NCI-H2196 (cell line): Measurements from ENCODE around the gene AP3B1.

Experiments
- DNase-seq: peaks from one replicate; lab custom pipeline; 2025; ENCODE audit not compliant: unreplicated experiment; lab: John Stamatoyannopoulos, UW

The AP3B1 gene

DNA sequence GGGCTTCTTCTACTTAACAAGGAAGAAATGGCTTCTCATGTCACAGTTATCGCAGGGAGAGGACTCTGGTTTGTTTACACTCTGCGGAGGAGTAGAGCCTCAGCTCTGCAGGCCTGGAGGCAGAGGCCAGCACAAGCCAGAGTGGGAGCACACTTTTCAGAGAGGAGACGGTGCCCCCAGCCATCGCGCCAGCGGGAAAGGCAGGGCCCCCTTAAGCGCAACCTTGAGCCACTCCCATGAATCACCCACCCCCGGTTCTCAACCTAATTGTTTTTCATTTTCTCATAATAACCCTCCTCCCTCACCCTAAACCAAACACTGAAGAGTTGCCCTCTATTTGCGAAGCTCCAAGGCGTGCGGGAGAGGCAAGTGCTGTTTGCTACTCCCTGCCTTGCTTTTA, 309.9 kb downstream of the AP3B1 start:
- DNase-seq = no peak

DNA sequence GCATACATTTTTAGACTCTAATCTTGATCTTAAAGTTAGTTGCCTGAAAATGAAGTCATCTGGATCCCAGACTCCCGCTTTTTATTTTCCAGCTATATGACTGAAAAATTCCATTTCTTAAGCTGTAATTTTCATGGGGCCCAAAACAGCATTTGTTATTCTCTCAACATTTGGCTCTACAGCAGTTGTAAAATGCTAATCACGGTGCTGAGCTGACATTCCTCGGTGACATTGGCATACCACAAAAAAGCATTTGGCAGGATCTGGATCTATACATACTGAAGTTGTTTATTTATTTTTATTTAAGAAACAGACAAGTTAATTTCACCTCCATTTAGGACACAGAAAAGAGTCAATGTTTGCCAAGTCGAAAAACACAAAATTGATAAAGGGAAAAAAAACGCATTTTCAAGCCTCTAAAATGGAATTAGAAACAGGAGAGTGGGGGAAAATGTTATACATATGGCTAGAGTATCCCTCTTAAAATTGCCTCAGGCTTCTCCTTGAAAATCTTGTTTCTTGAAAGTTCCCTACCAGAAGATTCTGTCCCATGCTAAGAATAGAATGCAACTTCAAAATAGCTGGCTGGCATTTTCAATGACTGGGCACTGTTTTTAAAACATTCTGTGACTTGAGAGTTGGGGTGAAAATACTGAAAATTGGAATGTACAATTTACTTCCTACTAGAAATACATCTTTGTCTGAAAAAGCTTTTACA, 310.9 kb downstream of the AP3B1 start:
- DNase-seq = no peak

DNA sequence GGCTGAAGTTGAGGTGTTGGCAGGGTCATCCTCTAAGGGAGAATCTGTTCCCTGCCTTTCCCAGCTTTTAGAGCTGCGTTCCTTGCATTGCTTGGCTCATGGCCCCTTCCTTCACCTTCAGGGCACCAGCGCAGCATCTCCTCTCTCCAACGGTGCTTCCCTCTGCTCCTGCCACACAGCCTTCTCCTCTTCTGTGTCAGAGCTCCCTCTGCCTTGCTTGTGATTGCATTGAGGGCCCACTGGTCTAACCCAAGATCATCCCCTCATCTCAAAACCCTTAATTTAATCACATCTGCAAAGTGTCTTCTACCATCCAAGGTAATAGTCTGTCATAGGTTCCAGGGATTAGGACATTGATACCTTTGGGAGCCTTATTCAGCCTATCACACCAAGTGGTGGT, 312.7 kb downstream of the AP3B1 start:
- no peak for DNase-seq

DNA sequence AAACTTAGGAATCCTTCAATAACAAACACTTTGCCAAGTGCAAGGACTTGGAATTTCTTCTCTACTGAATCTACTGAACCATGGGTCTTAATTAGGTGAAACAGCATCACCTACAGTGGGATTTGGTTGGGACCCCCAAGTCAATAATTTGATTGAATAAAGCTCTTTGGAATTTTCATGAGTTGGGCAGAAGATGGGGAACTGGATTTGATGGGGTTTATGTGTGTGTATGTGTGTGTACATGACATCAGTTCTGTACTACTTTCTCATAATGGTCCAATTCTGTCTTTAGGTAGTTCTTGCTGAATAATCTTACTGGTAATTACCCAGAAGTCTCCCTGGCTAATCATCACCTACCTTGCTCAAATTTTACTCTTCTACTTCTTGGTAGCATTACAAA, 319.9 kb downstream of the AP3B1 start:
- DNase-seq = no peak

DNA sequence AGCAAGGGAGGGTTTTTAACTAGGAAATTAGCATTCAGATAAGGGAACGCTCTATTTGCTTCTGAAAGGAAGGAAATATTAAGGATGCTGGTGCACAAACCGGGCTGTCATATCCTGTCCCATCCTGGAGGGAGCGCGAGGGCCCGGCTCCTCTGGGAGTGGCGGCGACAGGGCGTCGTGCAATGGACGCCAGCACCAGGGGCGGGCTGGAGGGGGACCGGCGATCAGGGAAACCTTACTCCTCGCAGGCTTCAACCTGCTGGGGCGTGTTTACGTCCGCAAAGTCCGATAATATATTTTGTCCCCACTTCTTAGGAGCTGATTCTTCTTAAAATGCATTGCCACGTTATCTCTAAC, 321.3 kb downstream of the AP3B1 start:
- DNase-seq = no peak

DNA sequence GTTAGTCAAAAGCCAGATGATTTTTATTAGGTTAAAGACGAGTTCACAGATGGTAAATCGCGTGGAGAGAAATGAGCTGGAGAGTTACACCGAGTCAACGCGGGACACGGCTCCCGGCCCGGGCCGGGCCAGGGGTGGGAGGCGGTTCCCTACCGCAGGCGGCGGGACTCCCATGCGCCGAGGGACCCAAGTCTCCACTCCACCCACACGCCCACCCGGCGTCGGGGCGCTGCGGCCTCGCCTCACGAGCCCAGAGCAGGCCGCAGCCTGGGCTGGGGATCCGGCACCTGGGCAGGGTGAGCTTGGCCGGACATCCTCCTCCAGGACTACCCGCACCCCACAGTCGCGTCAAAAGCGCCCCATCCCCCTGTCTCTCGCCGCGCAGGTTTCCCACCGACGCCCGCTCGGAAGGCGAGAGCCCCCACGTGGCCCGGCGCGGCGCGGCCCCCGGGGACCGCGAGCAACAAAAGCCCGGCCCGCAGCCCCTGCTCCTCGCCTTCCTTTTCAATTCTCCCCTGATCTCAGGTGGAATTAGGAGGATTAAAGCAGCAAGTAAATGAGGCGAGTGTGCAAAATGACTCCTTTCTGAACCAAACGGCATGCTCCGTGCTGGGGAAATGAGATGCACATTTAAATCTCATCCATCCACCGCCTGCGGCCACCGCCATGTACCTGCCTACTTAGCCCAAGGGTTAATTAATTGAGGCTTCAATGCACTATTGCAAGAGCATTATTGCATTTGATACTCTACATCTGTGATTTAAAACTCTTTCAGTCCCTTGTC, 321.8 kb downstream of the AP3B1 start:
- no peak for DNase-seq

DNA sequence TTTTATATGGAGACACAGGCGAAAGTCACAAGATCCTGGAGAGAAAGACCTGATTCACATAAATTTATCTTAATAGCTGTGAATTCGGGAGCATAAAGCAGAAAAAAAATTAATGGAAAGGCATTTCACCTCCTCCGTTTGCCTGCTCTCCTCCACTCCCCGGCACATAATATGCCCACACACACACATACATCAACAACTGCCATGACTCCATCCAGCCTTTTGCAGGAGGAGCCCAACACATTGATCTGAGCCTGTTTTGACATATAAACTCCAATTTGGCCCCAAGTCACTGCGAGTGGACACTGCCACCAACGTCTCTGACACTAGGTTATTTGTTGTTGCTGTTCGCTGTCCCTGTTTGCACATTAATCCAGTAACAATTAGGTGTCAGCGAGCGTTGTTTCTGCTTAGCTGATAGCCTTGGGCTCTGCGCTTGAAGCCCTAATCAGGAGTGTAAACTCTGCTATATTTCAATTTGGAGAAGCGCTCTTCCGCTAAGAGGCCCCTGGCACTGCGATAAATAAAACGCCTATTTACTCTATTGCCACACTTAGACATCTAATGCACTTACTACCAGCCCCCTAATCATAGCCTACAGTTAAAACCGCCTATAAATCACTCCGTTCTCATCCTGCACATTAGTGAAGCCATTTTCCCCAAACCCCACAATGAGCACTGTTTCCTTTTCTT, 322.6 kb downstream of the AP3B1 start:
- DNase-seq = no peak

DNA sequence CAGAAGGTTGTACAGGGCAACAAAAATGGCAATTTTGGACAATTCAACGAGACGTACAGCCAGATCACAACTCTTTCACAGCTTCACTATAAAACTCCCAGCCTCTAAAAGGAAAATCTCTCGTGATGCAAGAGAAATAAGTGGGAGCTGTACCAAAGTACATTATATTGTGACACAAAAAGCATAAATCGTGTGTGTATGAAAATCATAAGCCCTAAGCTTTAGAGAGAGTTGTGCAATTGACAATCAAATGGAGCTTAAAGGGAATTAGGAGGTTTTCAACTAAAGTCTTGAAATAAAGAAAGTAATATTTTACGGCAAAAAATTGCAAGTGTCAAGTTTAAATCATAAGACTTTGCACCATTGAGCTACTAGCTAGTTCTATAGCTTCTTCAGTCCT, 323.6 kb downstream of the AP3B1 start:
- DNase-seq = no peak

DNA sequence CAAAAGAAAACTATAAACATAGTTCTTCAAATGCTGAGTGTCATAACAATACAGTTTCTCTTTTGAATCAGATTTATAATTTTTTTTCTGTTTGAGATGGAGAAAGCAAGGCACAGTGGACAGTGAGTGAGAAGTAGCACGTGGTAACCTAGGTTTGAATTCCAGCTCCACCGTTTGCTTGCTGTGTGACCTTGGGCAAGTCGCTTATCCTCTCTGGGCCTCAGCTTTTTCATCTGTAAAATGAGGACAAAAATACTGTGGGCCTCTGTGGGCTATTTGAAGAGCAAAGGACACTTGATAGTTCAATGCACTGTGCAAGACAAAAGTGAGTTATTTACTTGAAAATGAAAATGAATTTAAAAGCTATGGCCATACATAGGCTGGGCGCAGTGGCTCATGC, 330.7 kb downstream of the AP3B1 start:
- no peak for DNase-seq

DNA sequence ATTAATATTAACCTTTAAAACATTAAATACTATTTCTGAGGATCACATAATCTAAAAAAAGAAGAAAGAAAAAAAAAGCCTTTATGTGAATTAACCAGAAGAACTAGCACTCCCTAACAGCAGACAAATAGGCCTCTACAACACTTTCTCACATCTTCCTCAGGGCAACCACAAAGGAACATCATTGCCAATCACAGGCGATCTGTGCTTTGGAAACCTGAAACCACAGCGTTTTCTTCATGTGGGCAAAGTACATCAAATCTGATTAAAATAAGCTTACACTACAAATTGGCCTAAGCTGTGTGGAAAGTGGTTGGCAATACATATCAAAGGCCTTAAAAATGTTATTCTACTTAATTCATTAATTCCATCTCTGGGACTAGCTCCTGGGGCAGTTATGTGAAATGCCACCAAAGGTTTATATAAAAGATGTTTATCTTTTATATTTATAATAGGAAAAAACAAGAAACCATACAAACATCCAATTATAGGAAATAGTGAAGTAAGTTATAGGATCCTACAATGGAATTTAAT, 333.6 kb downstream of the AP3B1 start:
- DNase-seq = no peak

DNA sequence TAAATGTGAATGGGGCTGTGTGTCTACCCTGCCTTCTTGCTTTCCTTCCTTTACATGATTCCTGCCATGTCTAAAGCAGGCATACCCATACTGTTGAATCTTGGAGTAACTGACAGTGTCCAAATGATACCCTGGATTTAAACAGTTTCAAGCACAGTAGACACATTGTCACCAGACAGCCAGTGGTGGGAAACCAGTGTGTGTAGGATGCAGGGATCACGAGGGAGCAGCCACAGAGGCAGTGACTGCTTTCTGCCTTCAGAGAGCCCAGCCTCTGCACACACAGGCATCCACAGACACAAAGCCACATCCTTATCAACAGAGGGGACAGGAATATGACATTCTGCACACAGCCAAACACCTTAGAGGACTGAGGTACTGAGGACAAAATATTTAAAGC, 334.2 kb downstream of the AP3B1 start:
- DNase-seq = no peak

DNA sequence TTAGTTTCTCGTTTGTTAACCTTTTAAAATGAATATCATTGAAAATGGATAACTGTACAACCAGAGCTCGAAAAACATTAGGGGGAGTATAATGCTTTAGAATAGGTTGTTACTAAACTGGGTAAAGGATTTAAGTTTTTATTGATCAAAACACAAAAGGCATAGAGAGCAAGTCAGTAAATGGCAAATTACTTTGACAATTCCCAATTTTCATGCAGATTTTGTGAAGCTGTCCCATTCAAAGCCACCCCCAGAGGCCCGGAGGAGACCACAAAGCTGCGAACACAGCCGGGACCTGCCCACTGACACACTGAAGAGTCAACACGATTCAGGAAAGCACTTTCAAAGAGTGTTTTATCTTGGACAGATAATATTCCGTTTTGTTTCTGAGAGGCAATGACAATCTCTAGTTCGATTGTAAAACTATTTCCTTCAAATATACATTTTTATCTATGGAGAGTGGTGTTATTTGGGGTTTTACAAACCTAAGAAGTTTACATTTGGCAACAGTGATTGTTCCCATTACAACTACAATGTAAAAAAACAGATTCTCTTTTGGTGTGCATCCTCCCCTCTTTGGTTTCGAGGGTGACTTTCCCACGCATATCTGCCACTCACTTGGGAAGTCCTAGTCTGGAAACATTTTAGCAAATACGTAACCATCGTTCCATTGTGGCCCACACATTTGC, 335.7 kb downstream of the AP3B1 start:
- DNase-seq = no peak

DNA sequence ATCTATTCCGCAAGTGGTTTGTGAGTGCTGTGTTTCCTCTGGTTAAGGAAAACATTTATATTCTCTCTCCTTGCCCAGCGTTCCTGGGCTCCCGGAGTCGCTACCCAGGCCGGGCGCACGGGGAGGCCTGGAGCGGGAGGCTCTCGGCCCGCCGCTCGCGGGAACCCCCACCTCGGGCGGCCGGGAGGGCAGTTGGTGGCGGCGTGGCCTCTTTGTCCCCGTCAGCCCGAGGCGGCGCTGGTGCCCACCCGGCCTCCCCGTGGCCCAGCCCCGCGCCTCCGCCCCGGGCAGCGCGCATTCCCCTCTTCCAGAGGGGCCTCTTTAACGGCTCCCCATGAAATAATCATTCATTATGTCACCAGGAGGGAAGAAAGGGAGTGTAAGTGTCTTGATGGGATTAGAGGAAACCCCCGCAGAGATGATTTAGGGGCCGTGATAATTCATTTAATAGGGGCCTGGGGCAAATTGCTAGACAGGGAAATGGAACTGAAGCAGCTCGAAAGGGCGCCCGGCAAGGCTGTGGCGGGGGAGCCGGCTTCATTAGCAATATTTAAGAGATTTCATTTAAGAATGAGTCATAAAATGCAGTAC, 336.5 kb downstream of the AP3B1 start:
- DNase-seq = no peak

DNA sequence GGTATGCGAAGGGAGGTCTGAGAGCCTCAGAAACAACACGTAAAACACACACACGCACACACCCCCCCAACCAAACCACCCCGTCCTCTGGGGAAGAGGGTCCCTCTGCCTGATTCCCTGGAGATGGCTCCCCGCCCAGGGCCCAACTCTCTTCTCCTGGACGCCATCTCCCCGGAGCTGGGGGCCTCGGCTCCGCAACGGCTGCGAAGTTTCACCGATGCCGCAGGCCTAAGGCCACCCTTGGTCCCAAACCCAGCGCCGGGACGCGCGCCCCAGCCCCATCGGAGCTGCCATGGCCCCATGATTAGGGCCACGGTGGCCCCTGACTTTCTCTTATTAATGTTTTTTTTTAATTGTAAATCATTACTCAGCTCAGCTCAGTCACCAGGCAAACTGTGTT, 337.0 kb downstream of the AP3B1 start:
- DNase-seq = no peak

DNA sequence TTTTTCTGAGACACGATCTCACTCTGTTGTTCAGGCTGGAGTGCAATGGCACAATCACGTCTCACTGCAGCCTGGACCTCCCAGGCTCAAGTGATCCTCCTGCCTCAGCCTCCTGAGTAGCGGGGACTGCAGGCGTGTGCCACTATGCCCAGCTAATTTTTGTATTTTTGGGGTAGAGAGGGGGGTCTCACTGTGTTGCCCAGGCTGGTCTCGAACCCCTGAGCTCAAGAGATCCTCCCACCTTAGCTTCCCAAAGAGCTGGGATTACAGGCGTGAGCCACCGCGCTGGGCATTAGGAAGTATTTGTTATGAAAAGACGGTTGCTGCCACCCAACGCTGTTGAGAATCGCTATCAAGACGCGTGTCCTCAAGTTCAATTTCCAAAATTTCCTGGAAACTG, 337.4 kb downstream of the AP3B1 start:
- DNase-seq = no peak

DNA sequence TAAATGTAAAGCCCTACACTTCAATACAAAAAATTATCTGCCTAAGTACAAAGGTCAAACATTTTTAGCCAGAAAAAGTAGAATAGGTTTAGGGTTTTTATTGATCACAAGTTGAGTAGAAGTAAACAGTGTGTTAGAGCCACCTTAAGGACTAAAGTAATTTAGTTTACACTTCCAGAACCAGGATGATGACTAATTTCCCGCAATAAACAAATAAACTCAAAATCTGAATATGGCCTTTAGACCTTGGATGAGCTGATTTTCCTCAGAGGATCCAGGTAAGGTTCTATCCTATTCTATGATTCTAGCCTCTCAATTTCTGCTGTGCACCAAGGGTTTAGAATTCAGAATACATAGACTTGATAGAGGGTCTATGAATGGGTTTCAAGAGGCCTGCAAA, 338.9 kb downstream of the AP3B1 start:
- no peak for DNase-seq

DNA sequence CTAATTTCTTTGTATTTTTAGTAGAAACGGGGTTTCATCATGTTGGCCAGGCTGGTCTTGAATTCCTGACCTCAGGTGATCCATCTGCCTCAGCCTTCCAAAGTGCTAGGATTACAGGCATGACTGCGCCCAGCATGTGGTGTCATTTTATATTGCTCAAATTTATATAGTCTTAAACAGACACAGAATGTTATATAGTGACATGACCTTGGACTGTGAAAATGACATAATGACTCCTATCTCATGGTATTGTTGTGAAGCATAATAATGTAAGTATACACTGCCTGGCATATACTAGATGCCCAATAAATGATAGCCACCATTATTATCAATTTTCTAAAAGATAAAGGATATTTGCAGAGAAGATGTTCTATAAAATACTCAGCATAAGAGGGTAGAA, 341.1 kb downstream of the AP3B1 start:
- DNase-seq = no peak

DNA sequence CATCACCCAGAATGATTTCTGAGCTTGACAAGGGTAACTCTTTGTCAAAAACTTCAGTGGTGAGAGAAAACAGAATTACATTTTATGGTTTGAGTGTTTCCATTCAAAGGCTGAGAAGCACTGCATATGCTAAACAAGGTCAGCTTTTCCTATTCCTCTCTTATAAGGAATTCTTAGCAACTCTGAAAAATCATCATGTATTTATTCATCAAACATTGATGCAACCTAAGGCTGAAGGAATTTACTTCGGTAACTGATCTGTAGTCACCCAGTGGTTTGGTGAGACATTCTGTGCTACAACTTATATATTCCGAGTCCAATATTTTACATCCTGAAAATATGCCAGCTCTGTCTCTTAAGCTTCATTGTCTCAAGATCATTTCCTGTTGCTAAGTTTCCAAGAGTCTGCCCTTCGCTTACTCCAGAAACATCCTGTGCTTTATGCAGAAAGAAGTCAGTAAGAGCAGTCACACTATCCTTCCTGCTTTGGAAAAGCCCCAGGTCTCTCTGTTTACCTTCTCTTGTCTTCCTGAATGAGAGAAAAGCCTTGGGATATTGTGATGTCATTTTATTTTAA, 341.8 kb downstream of the AP3B1 start:
- no peak for DNase-seq
